Left ventricle myocardium inferior (tissue), 1 donor: Measurements from ENCODE around the gene HDAC4. TPM values are rescaled to one million over a fixed set of nuclear protein-coding genes. Genes with fewer than 3 reads are reported as not detected.
A peak's percentile ranks its signal among the peaks of the same experiment; 100 is the strongest.

Experiments used
- DNase-seq: peaks from one replicate; pipeline ENCODE4 v3.0.0-alpha.2; 2020
- H3K27ac ChIP-seq: fragments of 200-600 bp; replicated peaks from 2 replicates; pipeline ENCODE4 v1.8.0; 2021
- H3K27me3 ChIP-seq: fragments of 200-600 bp; 2 replicates; pipeline ENCODE4 v1.8.0; 2021; ENCODE audit warnings: low read depth
- H3K36me3 ChIP-seq: fragments of 200-600 bp; 2 replicates; pipeline ENCODE4 v1.8.0; 2021
- H3K4me1 ChIP-seq: fragments of 200-600 bp; 2 replicates; pipeline ENCODE4 v1.8.0; 2021
- H3K4me3 ChIP-seq: fragments of 200-600 bp; 2 replicates; pipeline ENCODE4 v1.8.0; 2021; ENCODE audit warnings: mild to moderate bottlenecking, moderate library complexity
- H3K9me3 ChIP-seq: fragments of 200-600 bp; replicated peaks from 2 replicates; pipeline ENCODE4 v1.8.0; 2021
- intact Hi-C: fragments of 100-400 bp; cut with micrococcal nuclease; formaldehyde crosslinking; loops from one replicate; pipeline ENCODE4 v1.11.0; 2022
- total RNA-seq: library from RNA; stranded (reverse); fragmentation: NEBNext Ultra II Directional; extraction: Animal tissue kit (Norgen Biotek cat#: 25700); gene quantifications from one replicate; pipeline ENCODE4 v1.2.1, GENCODE V29; 2021
- TF ChIP-seq, protein P1 (sequence below): fragments of 200-600 bp; IDR thresholded peaks from 2 replicates; pipeline ENCODE4 v1.8.0; 2021; ENCODE audit warnings: antibody characterized with exemption, mild to moderate bottlenecking, borderline replicate concordance
- donor health status: DM: no; HTN: yes; CAD: no; lungs with severe emphysema.

The HDAC4 gene
- total RNA-seq, 1 donor from 2014 or later, result 23.9 TPM

DNA sequence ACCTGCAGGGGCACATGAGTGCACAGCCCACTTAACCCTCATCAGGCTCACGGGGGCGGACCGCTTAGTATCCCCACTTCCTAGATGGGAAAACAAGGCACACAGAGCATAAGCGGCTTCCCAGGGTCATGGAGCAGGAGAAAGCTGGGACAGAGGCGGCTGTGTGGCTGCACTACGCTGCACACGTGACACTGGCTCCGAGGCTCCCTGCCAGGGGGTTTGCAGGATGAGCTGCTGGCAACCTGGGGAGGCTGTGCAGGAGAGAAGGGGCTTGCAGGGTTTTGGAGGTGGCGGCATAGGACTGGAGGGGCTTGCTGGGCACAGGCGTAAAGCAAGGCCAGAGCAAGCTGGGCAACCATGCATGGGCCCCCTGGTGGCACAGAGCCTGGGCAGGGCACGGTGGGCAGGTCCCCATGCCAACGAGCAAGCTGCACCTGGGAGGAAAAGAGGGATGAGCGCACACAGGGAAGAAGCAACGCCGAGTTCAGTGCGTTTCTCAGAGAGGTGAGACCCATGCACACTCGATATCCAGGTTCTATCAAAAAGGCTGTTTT lies 268.6 kb downstream of the HDAC4 start:
- H3K4me1 ChIP-seq, result peaks cover 32% of the 10 kb centered on the region
- intact Hi-C loops, result no loop called here
- TF ChIP-seq, protein P1, sequence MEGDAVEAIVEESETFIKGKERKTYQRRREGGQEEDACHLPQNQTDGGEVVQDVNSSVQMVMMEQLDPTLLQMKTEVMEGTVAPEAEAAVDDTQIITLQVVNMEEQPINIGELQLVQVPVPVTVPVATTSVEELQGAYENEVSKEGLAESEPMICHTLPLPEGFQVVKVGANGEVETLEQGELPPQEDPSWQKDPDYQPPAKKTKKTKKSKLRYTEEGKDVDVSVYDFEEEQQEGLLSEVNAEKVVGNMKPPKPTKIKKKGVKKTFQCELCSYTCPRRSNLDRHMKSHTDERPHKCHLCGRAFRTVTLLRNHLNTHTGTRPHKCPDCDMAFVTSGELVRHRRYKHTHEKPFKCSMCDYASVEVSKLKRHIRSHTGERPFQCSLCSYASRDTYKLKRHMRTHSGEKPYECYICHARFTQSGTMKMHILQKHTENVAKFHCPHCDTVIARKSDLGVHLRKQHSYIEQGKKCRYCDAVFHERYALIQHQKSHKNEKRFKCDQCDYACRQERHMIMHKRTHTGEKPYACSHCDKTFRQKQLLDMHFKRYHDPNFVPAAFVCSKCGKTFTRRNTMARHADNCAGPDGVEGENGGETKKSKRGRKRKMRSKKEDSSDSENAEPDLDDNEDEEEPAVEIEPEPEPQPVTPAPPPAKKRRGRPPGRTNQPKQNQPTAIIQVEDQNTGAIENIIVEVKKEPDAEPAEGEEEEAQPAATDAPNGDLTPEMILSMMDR, result no peak
- H3K27me3 ChIP-seq, result no peaks in the 10 kb centered on the region
- H3K9me3 ChIP-seq, result no peaks in the 10 kb centered on the region
- no peak overlapping the region for H3K4me3 ChIP-seq
- no peak for DNase-seq
- H3K27ac ChIP-seq, result no peak overlapping the region
- peaks cover 74% of the 10 kb centered on the region for H3K36me3 ChIP-seq

DNA sequence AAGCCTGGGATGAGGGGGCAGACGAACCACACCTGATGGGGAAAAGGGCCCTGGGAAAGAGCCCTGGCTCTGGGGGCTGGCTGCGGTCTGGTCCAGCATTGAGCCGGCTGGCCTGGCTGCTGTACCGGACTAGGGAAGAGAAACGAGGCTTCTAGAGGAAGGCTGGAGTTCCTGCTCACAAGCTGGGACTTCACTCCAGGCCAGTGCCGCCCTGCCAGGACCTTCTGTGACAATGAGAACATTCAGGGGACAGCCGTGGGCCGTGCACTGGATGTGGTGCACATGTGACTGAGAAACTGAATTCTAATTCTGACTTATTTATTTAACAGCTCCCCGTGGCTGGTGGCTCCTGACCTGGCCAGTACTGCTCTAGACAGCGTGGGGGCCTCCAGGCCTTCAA lies 269.3 kb downstream of the HDAC4 start:
- H3K4me1 ChIP-seq, result peaks cover 28% of the 10 kb centered on the region
- no peak overlapping the region for H3K4me3 ChIP-seq
- TF ChIP-seq, protein P1, result no peak
- intact Hi-C loops, result no loop called here
- H3K27ac ChIP-seq, result no peak overlapping the region
- H3K9me3 ChIP-seq, result no peaks in the 10 kb centered on the region
- no peaks in the 10 kb centered on the region for H3K27me3 ChIP-seq
- DNase-seq, result no peak
- peaks cover 71% of the 10 kb centered on the region for H3K36me3 ChIP-seq

DNA sequence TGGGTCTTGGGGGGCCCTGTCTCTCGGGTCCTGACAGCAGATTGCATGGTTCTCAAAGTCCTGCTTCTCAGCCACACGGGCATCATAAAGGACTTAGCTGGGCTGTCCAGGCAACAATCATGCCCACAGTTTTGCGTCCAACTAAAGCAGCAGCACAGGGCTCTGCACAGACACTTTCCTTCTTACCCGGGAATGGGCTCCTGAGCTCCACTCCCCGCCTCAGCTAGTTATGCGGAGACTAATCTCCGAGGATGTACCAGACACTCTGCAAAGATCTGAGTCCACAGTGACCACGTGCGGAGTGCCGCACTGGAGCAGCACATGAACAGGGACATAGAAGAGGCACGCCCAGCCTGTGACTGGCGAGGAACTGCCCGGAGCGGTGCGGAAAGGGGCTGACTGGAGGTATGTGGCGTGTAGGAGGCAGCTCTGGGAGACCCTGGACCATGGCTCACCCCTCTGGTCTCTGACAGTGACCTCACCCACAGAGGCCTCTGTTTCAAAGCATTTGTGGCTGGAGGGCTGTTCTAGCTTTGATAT lies 270.0 kb downstream of the HDAC4 start:
- peaks cover 71% of the 10 kb centered on the region for H3K36me3 ChIP-seq
- intact Hi-C loops, result no loop called here
- no peak overlapping the region for H3K4me3 ChIP-seq
- H3K4me1 ChIP-seq, result peaks cover 28% of the 10 kb centered on the region
- H3K27me3 ChIP-seq, result no peaks in the 10 kb centered on the region
- TF ChIP-seq, protein P1, result no peak
- no peak for DNase-seq
- no peaks in the 10 kb centered on the region for H3K9me3 ChIP-seq
- H3K27ac ChIP-seq, result no peak overlapping the region

DNA sequence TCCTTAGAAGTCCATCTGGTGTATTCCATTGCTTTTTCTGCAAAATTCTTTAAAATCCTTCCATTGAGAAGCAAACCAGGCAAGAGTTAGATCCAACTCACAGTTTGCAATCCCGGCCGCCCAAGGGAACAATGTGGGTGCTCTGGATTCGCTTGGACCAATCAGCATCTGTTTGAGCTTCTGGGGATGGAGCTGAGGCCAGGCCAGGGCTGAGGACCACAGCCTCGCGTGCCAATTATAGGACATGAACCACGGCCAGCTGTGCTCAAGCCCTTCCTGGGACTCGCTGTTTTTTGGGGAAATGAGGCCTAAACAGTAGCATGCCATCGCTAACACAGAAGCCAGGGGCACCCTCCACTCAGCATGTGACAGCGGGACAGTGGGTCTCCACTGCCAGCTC lies 270.8 kb downstream of the HDAC4 start:
- H3K4me3 ChIP-seq, result no peak overlapping the region
- H3K27ac ChIP-seq, result peak overlapping the region; percentile 70
- peaks cover 71% of the 10 kb centered on the region for H3K36me3 ChIP-seq
- no peaks in the 10 kb centered on the region for H3K9me3 ChIP-seq
- intact Hi-C loops, result no loop called here
- DNase-seq, result no peak
- no peaks in the 10 kb centered on the region for H3K27me3 ChIP-seq
- TF ChIP-seq, protein P1, result no peak
- H3K4me1 ChIP-seq, result peaks cover 28% of the 10 kb centered on the region

DNA sequence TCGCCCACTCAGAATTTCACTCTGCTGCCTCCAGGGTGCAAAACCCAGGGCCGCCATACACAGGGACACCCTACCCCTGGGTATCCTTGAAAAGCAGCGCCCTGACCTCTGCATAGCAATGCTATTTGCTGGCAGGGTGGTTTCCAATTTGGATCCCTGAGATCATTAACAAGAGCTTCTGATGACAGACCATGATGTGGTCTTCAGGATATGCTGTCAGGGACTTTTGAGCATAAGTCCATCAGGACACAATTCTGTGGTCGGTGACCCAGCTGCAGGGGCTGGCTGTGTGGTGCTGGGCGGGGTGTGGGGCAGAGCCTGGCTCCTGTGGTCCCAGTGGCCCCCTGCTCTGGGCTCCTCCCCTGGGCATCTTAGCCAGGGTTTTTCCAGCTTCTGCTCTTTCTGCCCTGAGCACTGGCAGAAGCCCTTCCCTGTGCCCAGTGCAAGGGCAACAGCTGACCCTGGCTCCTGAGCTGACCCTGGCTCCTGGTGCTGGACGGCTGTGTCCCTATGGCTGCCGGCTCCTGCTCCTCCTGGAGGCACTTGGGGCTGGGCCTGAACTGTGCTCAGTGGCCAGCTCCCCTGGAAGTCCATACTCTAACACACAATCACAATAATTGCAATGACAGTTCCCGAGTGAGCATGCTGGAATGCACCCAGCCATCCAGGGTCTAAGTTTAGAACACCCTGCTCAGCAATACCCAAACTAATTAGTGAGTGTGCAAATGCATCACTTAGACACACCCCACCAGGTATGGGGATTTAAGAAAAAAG lies 271.5 kb downstream of the HDAC4 start:
- no peaks in the 10 kb centered on the region for H3K27me3 ChIP-seq
- TF ChIP-seq, protein P1, result no peak
- peak overlapping the region; percentile 70 for H3K27ac ChIP-seq
- peaks cover 28% of the 10 kb centered on the region for H3K4me1 ChIP-seq
- no peak overlapping the region for H3K4me3 ChIP-seq
- peaks cover 71% of the 10 kb centered on the region for H3K36me3 ChIP-seq
- intact Hi-C loops, result no loop called here
- H3K9me3 ChIP-seq, result no peaks in the 10 kb centered on the region
- no peak for DNase-seq
